Keratinocyte (primary cell): ENCODE results near the gene IL1RAP. TPM values are rescaled to one million over a fixed set of nuclear protein-coding genes. Genes with fewer than 3 reads are reported as not detected.

ENCODE experiments used
- DNase-seq: peaks from one replicate; pipeline ENCODE4 v3.0.0-alpha.2; 2011; ENCODE audit warnings: low read depth, missing footprints, low spot score
- FAIRE-seq: peaks from 2 replicates; lab custom pipeline; 2011; peaks lifted over from hg19 to GRCh38; lab: Jason Lieb, UNC
- H2AFZ ChIP-seq: 2 replicates; pipeline ENCODE4 v1.6.0; 2012; ENCODE audit warnings: low read length, control low read depth, inconsistent platforms; ENCODE audit not compliant: control insufficient read depth
- H3K27ac ChIP-seq: 2 replicates; pipeline ENCODE4 v1.5.1; 2011; ENCODE audit warnings: low read length; ENCODE audit not compliant: control insufficient read depth, insufficient read depth
- H3K27me3 ChIP-seq: 3 replicates; pipeline ENCODE4 v1.6.0; 2011; ENCODE audit warnings: low read length; ENCODE audit not compliant: control insufficient read depth, insufficient read depth; ENCODE audit errors: extremely low read depth
- H3K36me3 ChIP-seq, 2 experiments: 2 replicates in 1 of 2; 3 replicates in 1 of 2; pipeline ENCODE4 v1.5.1; 2011; ENCODE audit warnings: low read length in 2 of 2, mild to moderate bottlenecking in 1 of 2; ENCODE audit not compliant: control insufficient read depth in 2 of 2, insufficient read depth in 2 of 2; ENCODE audit errors: extremely low read depth in 1 of 2
- H3K4me1 ChIP-seq: 3 replicates; pipeline ENCODE4 v1.5.1; 2011; ENCODE audit warnings: low read length; ENCODE audit not compliant: control insufficient read depth, insufficient read depth; ENCODE audit errors: extremely low read depth
- H3K4me2 ChIP-seq: 3 replicates; pipeline ENCODE4 v1.6.0; 2011; ENCODE audit warnings: low read depth, low read length; ENCODE audit not compliant: control insufficient read depth, insufficient read depth; ENCODE audit errors: extremely low read depth
- H3K4me3 ChIP-seq, 3 experiments: fragments of 200-600 bp in 1 of 3; sonication (generic) in 1 of 3; 2 replicates in 2 of 3; 3 replicates in 1 of 3; pipeline ENCODE4 v1.5.1; 2011 to 2016; ENCODE audit warnings: low read length in 3 of 3, mild to moderate bottlenecking in 3 of 3, control low read depth in 2 of 3, inconsistent platforms in 1 of 3, low read depth in 1 of 3, mixed read lengths in 1 of 3, mixed run types in 1 of 3, moderate library complexity in 1 of 3; ENCODE audit not compliant: control insufficient read depth in 2 of 3, insufficient read depth in 2 of 3; ENCODE audit errors: extremely low read depth in 1 of 3
- H3K79me2 ChIP-seq: 2 replicates; pipeline ENCODE4 v1.6.0; 2012; ENCODE audit warnings: low read length; ENCODE audit not compliant: control insufficient read depth, insufficient read depth
- H3K9ac ChIP-seq: 3 replicates; pipeline ENCODE4 v1.6.0; 2011; ENCODE audit warnings: low read length; ENCODE audit not compliant: control insufficient read depth, insufficient read depth; ENCODE audit errors: extremely low read depth
- H3K9me1 ChIP-seq: 3 replicates; pipeline ENCODE4 v1.6.0; 2011; ENCODE audit warnings: low read length; ENCODE audit not compliant: control insufficient read depth, insufficient read depth; ENCODE audit errors: extremely low read depth
- H3K9me3 ChIP-seq: 2 replicates; pipeline ENCODE4 v1.5.1; 2012; ENCODE audit warnings: low read depth, low read length; ENCODE audit not compliant: control insufficient read depth
- H4K20me1 ChIP-seq: 3 replicates; pipeline ENCODE4 v1.6.0; 2011; ENCODE audit warnings: low read length; ENCODE audit not compliant: control insufficient read depth, insufficient read depth; ENCODE audit errors: extremely low read depth
- CTCF ChIP-seq, 3 experiments: IDR thresholded peaks in 1 of 3; conservative IDR thresholded peaks in 1 of 3; optimal IDR thresholded peaks in 1 of 3; 2 replicates in 2 of 3; 3 replicates in 1 of 3; pipeline versions ENCODE3 to v1.5.1; 2011; ENCODE audit warnings: low read length in 3 of 3, mild to moderate bottlenecking in 3 of 3, moderate library complexity in 2 of 3, control low read depth in 1 of 3, inconsistent platforms in 1 of 3; ENCODE audit not compliant: insufficient read depth in 2 of 3; ENCODE audit errors: extremely low read depth in 1 of 3
- EZH2 ChIP-seq: IDR thresholded peaks from one replicate; pipeline ENCODE4 v1.6.1; 2012; ENCODE audit warnings: inconsistent platforms, mild to moderate bottlenecking, low read length, moderate library complexity
- dilution Hi-C: fragments of 300-500 bp; cut with MboI; formaldehyde crosslinking; loops from one replicate; pipeline ENCODE4 v1.7.0; 2020; ENCODE audit warnings: low sequenced_read_pairs; ENCODE audit not compliant: extremely low pct_ligation_motif_present
- polyA plus RNA-seq, 5 experiments: library from polyadenylated mRNA; depleted of rRNA in 3 of 5; stranded (reverse) in 3 of 5; stranded (forward) in 1 of 5; unstranded in 1 of 5; fragments of >200 nt; gene quantifications; 1 replicate in 1 of 5; 2 replicates in 3 of 5; 3 replicates in 1 of 5; pipeline versions ENCODE4 v1.2.1 to v1.2.3, GENCODE V29; 2011 to 2012; ENCODE audit warnings: missing spikeins in 2 of 5, low read depth in 1 of 5, low replicate concordance in 1 of 5

The IL1RAP gene
- polyA plus RNA-seq, 1 donor (not counting 4 experiments of a cell fraction or from before 2014, with no cell fraction given) = 69.7 TPM

- dilution Hi-C loops = no loop called here
- no peak for TF ChIP-seq EZH2
- TF ChIP-seq CTCF (optimal IDR thresholded peaks at IDR 0.05 in 1 of 3, IDR thresholded peaks at IDR 0.05 in 1 of 3, conservative IDR thresholded peaks at IDR 0.05 in 1 of 3; ENCODE audit: extremely low read depth in 1 of 3, insufficient read depth in 2 of 3, low read length in 3 of 3) = no peak
- FAIRE-seq (peak; percentile 20), DNase-seq (no peak)
- Histone ChIP-seq H3K9me3 (no peaks in the 10 kb centered on the region), H2AFZ (no peak overlapping the region), H3K4me1 (no peaks in the 10 kb centered on the region), H3K36me3 (no peaks in the 10 kb centered on the region), H4K20me1 (no peaks in the 10 kb centered on the region), H3K9me1 (no peaks in the 10 kb centered on the region), H3K27ac (no peak overlapping the region), H3K27me3 (no peaks in the 10 kb centered on the region), H3K79me2 (no peaks in the 10 kb centered on the region), H3K4me3 (no peak overlapping the region), H3K4me2 (no peak overlapping the region), H3K9ac (no peak overlapping the region)
Measured at GRCh38 chr3:190492966-190493365, 20.9 kb upstream of the IL1RAP start.

GRCh38 chr3:190494907-190495306 lies 19.0 kb upstream of the IL1RAP start:
- Histone ChIP-seq H2AFZ (no peak overlapping the region), H3K9me3 (no peaks in the 10 kb centered on the region), H3K36me3 (no peaks in the 10 kb centered on the region), H4K20me1 (no peaks in the 10 kb centered on the region), H3K27ac (no peak overlapping the region), H3K4me3 (no peak overlapping the region), H3K4me1 (no peaks in the 10 kb centered on the region), H3K9me1 (no peaks in the 10 kb centered on the region), H3K4me2 (no peak overlapping the region), H3K9ac (no peak overlapping the region), H3K27me3 (no peaks in the 10 kb centered on the region), H3K79me2 (no peaks in the 10 kb centered on the region)
- FAIRE-seq (no peak), DNase-seq (no peak)
- TF ChIP-seq CTCF (optimal IDR thresholded peaks at IDR 0.05 in 1 of 3, IDR thresholded peaks at IDR 0.05 in 1 of 3, conservative IDR thresholded peaks at IDR 0.05 in 1 of 3; ENCODE audit: extremely low read depth in 1 of 3, insufficient read depth in 2 of 3, low read length in 3 of 3) (no peak), EZH2 (no peak)
- dilution Hi-C loops = no loop called here
